Nephron (organoid): ENCODE data around the gene EXOSC5.
A peak's percentile ranks its signal among the peaks of the same experiment; 100 is the strongest.
"Not testable (repeated sequence)": the region's sequence is repeated elsewhere in the genome, so short reads cannot be mapped to it uniquely, and the experiment has no call there.

Experiments
- H3K27ac Mint-ChIP-seq, 3 experiments: 2 replicates each; pipeline ENCODE4 v1.8.0; 2020; ENCODE audit warnings: mixed read lengths in 3 of 3, mild to moderate bottlenecking in 2 of 3, moderate library complexity in 1 of 3
- H3K27me3 Mint-ChIP-seq: 2 replicates; pipeline ENCODE4 v1.8.0; 2021; ENCODE audit warnings: low read depth, mild to moderate bottlenecking, moderate library complexity, mixed read lengths
- H3K36me3 Mint-ChIP-seq: 2 replicates; pipeline ENCODE4 v1.8.0; 2020; ENCODE audit warnings: low read depth, mixed read lengths
- H3K4me1 Mint-ChIP-seq: 2 replicates; pipeline ENCODE4 v1.8.0; 2020; ENCODE audit warnings: mixed read lengths
- H3K4me3 Mint-ChIP-seq, 3 experiments: 2 replicates each; pipeline ENCODE4 v1.8.0; 2020; ENCODE audit warnings: mild to moderate bottlenecking in 3 of 3, mixed read lengths in 3 of 3, moderate library complexity in 2 of 3
- H3K9me3 Mint-ChIP-seq: 2 replicates; pipeline ENCODE4 v1.8.0; 2020; ENCODE audit warnings: mixed read lengths
- CTCF ChIP-seq, 3 experiments: fragments of 200-600 bp; sonication (generic); IDR thresholded peaks; one replicate each; pipeline ENCODE4 v1.5.0; 2021; ENCODE audit warnings: antibody characterized with exemption in 3 of 3; ENCODE audit not compliant: unreplicated experiment in 3 of 3

Gene EXOSC5

GRCh38 chr19:41371541-41371940 lies 25.6 kb downstream of the EXOSC5 start:
- Mint-ChIP-seq H3K36me3 (no peaks in the 10 kb centered on the region), H3K27me3 (no peaks in the 10 kb centered on the region), H3K4me1 (peaks cover 13% of the 10 kb centered on the region), H3K27ac (no peak overlapping the region), H3K4me3 (no peak overlapping the region), H3K9me3 (no peaks in the 10 kb centered on the region)
- TF ChIP-seq CTCF (IDR thresholded peaks at IDR 0.05; ENCODE audit: unreplicated experiment in 3 of 3): no peak

GRCh38 chr19:41371119-41371518 lies 26.0 kb downstream of the EXOSC5 start:
- not testable (repeated sequence) for H3K27ac Mint-ChIP-seq, H3K4me3 Mint-ChIP-seq, H3K27me3 Mint-ChIP-seq, H3K9me3 Mint-ChIP-seq, H3K36me3 Mint-ChIP-seq
- H3K4me1 Mint-ChIP-seq: peaks cover 14% of the 10 kb centered on the region

GRCh38 chr19:41369769-41370168 lies 27.4 kb downstream of the EXOSC5 start:
- Mint-ChIP-seq H3K9me3 (no peaks in the 10 kb centered on the region), H3K27me3 (no peaks in the 10 kb centered on the region), H3K27ac (no peak overlapping the region), H3K4me1 (peaks cover 12% of the 10 kb centered on the region), H3K4me3 (no peak overlapping the region), H3K36me3 (no peaks in the 10 kb centered on the region)
- TF ChIP-seq CTCF (IDR thresholded peaks at IDR 0.05; ENCODE audit: unreplicated experiment in 3 of 3): no peak

DNA sequence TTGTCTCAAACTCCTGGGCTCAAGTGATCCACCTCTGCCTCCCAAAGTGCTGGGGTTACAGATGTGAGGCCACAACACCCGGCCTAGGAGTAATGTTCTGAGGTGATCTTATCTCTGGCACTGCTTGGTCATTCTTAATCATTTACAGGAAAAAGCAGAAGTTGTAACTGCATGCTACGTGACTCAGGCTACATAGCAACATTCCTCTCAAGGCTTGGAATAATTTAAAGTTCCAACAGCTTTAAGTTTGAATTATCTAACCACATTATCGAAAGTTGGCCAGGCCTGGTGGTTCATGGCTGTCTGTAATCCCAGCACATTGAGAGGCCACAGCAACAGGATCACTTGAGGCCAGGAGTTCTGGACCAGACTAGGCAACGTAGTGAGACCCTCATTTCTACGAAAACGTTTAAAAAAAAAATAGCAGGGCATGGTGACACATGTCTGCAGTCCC lies 29.3 kb downstream of the EXOSC5 start:
- H3K9me3 Mint-ChIP-seq: no peaks in the 10 kb centered on the region
- H3K4me3 Mint-ChIP-seq: peak overlapping the region in 2 of 3 experiments; percentile 25 to 59
- H3K27ac Mint-ChIP-seq: peak overlapping the region; percentile 77 to 93 (median 88)
- no peaks in the 10 kb centered on the region for H3K36me3 Mint-ChIP-seq
- no peaks in the 10 kb centered on the region for H3K27me3 Mint-ChIP-seq
- no peak for TF ChIP-seq CTCF (IDR thresholded peaks at IDR 0.05; ENCODE audit: unreplicated experiment in 3 of 3)
- peaks cover 9% of the 10 kb centered on the region for H3K4me1 Mint-ChIP-seq

GRCh38 chr19:41366089-41366488 lies 31.1 kb downstream of the EXOSC5 start:
- no peaks in the 10 kb centered on the region for H3K27me3 Mint-ChIP-seq
- peaks cover 9% of the 10 kb centered on the region for H3K4me1 Mint-ChIP-seq
- peak overlapping the region; percentile 78 to 92 (median 79) for H3K27ac Mint-ChIP-seq
- no peak for TF ChIP-seq CTCF (IDR thresholded peaks at IDR 0.05; ENCODE audit: unreplicated experiment in 3 of 3)
- H3K36me3 Mint-ChIP-seq: no peaks in the 10 kb centered on the region
- peak overlapping the region; percentile 63 to 83 (median 81) for H3K4me3 Mint-ChIP-seq
- no peaks in the 10 kb centered on the region for H3K9me3 Mint-ChIP-seq

GRCh38 chr19:41364524-41365391 lies 32.4 kb downstream of the EXOSC5 start:
- H3K9me3 Mint-ChIP-seq: no peaks in the 10 kb centered on the region
- peak overlapping the region; percentile 98 to 100 (median 99) for H3K27ac Mint-ChIP-seq
- no peak for TF ChIP-seq CTCF (IDR thresholded peaks at IDR 0.05; ENCODE audit: unreplicated experiment in 3 of 3)
- H3K36me3 Mint-ChIP-seq: no peaks in the 10 kb centered on the region
- H3K4me1 Mint-ChIP-seq: peaks cover 9% of the 10 kb centered on the region
- no peaks in the 10 kb centered on the region for H3K27me3 Mint-ChIP-seq
- peak overlapping the region; percentile 89 to 98 (median 94) for H3K4me3 Mint-ChIP-seq
